SK-N-SH (cell line): ENCODE data around the gene LRRC3B.

ENCODE experiments used
- GABPA ChIP-seq: IDR thresholded peaks from 2 replicates; pipeline ENCODE4 v1.4.0; 2012; ENCODE audit warnings: low read depth, mild to moderate bottlenecking
- GATA2 ChIP-seq: sonication (generic); formaldehyde crosslinking; IDR thresholded peaks from 2 replicates; pipeline ENCODE4 v1.5.0; 2020; ENCODE audit warnings: mild to moderate bottlenecking, missing genetic modification reagents
- JUND ChIP-seq: IDR thresholded peaks from 2 replicates; pipeline ENCODE4 v1.4.0; 2012
- POLR2AphosphoS5 ChIP-seq: IDR thresholded peaks from 2 replicates; pipeline ENCODE4 v1.6.1; 2012; ENCODE audit warnings: low read depth, low read length
- RAD21 ChIP-seq: IDR thresholded peaks from 2 replicates; pipeline ENCODE4 v1.6.1; 2012; ENCODE audit warnings: mild to moderate bottlenecking, low read length
- RFX5 ChIP-seq: IDR thresholded peaks from 2 replicates; pipeline ENCODE4 v1.6.1; 2012; ENCODE audit warnings: mild to moderate bottlenecking, improper control_type of control experiment, low read length
- TCF12 ChIP-seq: IDR thresholded peaks from 2 replicates; pipeline ENCODE4 v1.4.0; 2012
- YY1 ChIP-seq: IDR thresholded peaks from 2 replicates; pipeline ENCODE4 v1.4.0; 2012; ENCODE audit warnings: low read depth, mild to moderate bottlenecking
- TF ChIP-seq, protein P1 (sequence below): fragments of 200-600 bp; sonication (generic); IDR thresholded peaks from 2 replicates; pipeline ENCODE4 v1.6.1; 2017; ENCODE audit warnings: antibody characterized with exemption, mild to moderate bottlenecking, moderate library complexity
- TF ChIP-seq, protein P2 (sequence below): IDR thresholded peaks from 2 replicates; pipeline ENCODE4 v1.6.1; 2012; ENCODE audit warnings: mild to moderate bottlenecking, low read depth, low read length, moderate library complexity
- TF ChIP-seq, protein P3 (sequence below): fragments of 150-350 bp; IDR thresholded peaks from 2 replicates; pipeline ENCODE4 v1.6.1; 2017; ENCODE audit warnings: antibody characterized with exemption, low read length, low read depth, borderline replicate concordance

DNA sequence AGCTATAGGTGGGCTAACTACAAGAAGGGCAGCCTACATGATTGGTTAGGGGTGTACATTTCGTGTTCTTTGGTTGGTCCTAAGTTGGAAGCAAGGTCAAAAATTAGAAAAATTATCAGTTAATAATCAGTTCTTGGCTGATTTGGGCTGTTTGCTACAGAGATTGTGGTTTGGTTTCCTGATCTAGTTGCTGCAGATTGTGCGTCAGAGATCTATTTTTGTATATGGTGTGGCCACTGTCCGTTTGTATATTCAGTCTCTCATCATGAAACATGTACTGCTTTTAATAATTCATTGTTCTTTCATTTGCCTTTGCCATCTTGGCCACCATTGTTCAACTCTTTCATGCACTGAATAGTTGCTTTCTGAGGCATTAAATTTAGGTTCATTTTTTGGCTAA is 80.9 kb downstream of the LRRC3B start:
- TF ChIP-seq, protein P1, sequence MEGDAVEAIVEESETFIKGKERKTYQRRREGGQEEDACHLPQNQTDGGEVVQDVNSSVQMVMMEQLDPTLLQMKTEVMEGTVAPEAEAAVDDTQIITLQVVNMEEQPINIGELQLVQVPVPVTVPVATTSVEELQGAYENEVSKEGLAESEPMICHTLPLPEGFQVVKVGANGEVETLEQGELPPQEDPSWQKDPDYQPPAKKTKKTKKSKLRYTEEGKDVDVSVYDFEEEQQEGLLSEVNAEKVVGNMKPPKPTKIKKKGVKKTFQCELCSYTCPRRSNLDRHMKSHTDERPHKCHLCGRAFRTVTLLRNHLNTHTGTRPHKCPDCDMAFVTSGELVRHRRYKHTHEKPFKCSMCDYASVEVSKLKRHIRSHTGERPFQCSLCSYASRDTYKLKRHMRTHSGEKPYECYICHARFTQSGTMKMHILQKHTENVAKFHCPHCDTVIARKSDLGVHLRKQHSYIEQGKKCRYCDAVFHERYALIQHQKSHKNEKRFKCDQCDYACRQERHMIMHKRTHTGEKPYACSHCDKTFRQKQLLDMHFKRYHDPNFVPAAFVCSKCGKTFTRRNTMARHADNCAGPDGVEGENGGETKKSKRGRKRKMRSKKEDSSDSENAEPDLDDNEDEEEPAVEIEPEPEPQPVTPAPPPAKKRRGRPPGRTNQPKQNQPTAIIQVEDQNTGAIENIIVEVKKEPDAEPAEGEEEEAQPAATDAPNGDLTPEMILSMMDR: no peak
- TF ChIP-seq, protein P2, sequence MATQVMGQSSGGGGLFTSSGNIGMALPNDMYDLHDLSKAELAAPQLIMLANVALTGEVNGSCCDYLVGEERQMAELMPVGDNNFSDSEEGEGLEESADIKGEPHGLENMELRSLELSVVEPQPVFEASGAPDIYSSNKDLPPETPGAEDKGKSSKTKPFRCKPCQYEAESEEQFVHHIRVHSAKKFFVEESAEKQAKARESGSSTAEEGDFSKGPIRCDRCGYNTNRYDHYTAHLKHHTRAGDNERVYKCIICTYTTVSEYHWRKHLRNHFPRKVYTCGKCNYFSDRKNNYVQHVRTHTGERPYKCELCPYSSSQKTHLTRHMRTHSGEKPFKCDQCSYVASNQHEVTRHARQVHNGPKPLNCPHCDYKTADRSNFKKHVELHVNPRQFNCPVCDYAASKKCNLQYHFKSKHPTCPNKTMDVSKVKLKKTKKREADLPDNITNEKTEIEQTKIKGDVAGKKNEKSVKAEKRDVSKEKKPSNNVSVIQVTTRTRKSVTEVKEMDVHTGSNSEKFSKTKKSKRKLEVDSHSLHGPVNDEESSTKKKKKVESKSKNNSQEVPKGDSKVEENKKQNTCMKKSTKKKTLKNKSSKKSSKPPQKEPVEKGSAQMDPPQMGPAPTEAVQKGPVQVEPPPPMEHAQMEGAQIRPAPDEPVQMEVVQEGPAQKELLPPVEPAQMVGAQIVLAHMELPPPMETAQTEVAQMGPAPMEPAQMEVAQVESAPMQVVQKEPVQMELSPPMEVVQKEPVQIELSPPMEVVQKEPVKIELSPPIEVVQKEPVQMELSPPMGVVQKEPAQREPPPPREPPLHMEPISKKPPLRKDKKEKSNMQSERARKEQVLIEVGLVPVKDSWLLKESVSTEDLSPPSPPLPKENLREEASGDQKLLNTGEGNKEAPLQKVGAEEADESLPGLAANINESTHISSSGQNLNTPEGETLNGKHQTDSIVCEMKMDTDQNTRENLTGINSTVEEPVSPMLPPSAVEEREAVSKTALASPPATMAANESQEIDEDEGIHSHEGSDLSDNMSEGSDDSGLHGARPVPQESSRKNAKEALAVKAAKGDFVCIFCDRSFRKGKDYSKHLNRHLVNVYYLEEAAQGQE: no peak
- TF ChIP-seq, protein P3, sequence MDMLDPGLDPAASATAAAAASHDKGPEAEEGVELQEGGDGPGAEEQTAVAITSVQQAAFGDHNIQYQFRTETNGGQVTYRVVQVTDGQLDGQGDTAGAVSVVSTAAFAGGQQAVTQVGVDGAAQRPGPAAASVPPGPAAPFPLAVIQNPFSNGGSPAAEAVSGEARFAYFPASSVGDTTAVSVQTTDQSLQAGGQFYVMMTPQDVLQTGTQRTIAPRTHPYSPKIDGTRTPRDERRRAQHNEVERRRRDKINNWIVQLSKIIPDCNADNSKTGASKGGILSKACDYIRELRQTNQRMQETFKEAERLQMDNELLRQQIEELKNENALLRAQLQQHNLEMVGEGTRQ: no peak
- TF ChIP-seq TCF12 (no peak), RAD21 (no peak), POLR2AphosphoS5 (no peak), GABPA (no peak), RFX5 (no peak), YY1 (no peak), JUND (no peak), GATA2 (no peak)
